Brain pericyte (primary cell): ENCODE data around the gene MED26.

Experiments used
- DNase-seq: peaks from one replicate; pipeline ENCODE4 v3.0.0-alpha.2; 2012; ENCODE audit warnings: low read depth, low spot score

MED26 gene

DNA sequence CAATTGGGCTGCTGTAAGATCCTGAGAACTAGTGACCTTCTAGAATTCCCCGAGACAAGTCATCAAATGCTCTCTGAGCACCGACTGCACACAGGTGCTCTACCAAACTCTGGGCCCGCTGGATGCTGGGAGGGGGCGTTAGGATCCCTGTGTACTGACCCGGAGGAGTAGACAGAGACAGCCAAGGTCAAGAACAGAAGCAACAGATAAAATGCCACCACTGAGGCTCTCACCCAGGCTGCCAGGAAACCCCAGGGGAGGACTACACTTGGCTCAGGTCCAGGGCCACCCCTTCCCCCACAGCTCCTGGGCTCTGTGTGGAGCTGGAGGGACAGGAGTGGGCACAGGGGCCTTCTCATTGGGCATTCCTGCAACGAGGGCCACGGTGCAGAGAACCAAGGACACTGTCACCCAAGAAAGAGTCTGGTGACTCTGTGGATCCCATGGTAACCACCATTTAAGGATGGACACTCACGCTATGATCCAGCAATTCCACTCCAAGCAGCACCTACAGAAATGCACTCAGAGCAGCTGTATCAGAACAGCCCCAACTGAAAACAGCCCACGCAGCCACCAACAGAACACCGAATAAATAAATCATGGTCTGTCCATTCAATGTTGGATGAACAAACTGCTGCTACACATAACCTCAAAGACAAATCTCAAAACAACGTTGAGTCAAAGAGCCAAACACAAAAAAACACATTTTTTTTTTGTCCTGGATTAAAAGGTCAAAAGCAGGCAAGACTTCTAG lies 39.0 kb downstream of the MED26 start:
- no peak for DNase-seq

- DNase-seq, result no peak
Measured at GRCh38 chr19:16587833-16588823, 39.9 kb downstream of the MED26 start.

GRCh38 chr19:16586991-16587832 lies 40.8 kb downstream of the MED26 start:
- DNase-seq, result no peak

GRCh38 chr19:16586477-16586871 lies 41.5 kb downstream of the MED26 start:
- no peak for DNase-seq

- no peak for DNase-seq
Measured at GRCh38 chr19:16585808-16586476, 42.1 kb downstream of the MED26 start.

GRCh38 chr19:16585094-16585801 lies 42.8 kb downstream of the MED26 start:
- DNase-seq, result no peak

GRCh38 chr19:16584248-16585093 lies 43.5 kb downstream of the MED26 start:
- no peak for DNase-seq

- no peak for DNase-seq
Measured at GRCh38 chr19:16582486-16583261, 45.3 kb downstream of the MED26 start.

DNA sequence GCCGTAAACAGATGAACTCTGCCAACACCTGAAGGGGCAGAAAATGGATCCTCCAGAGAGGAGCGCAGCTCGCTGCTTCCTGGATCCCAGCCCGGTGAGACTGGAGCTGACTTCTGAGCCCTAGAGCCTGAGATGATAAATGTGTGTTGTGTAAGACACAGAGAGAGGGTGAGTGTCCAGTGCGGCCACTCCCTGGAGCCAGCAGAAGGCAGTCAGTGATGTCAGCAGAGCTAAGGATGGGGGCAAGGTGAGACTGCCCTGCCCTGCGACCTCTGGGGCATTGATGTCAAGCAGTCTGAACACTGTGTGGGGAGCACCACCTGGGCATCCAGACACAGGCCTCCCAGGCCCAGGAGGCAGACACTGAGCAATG lies 46.0 kb downstream of the MED26 start:
- no peak for DNase-seq

DNA sequence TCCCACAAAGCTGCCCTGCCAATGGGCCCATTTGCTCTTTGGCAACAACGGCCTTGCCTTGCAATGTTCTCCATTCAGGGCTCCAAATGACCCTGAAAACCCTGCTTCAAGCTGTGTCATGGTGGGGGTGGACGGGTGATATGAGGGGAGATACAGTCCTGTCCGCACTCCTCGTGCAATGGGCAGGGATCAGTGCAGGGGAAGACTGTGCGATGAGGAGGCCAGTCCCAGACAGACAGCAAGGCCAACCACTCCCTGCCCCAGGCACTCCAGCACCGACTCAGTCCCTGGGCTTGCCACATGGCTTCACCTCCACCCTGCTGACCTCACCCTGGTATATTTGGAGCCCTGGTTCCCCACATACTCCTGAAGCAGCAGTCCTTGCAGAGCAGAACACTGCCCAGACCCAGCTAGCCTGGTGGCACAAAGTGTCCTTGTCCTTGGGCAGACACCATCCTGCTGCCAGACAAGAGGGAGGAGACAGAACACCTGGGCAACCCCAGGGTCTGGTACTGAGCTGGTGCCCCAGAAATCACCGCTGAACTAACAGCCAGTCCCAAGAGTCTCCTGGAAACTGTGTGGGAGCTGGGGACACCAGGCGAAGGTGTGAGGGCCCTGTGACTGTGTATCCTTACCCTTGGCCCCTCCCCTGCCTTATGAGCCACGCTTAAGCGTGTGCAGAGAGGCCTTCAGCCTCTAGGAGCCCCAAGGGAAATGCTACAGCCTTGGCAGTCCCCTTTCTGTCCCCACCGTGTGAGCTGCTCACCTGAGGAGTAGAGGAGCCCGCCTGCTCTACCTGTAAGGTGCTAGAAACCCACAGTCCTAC lies 46.6 kb downstream of the MED26 start:
- no peak for DNase-seq

GRCh38 chr19:16579381-16579780 lies 48.6 kb downstream of the MED26 start:
- no peak for DNase-seq

GRCh38 chr19:16577531-16577985 lies 50.4 kb downstream of the MED26 start:
- DNase-seq, result no peak

DNA sequence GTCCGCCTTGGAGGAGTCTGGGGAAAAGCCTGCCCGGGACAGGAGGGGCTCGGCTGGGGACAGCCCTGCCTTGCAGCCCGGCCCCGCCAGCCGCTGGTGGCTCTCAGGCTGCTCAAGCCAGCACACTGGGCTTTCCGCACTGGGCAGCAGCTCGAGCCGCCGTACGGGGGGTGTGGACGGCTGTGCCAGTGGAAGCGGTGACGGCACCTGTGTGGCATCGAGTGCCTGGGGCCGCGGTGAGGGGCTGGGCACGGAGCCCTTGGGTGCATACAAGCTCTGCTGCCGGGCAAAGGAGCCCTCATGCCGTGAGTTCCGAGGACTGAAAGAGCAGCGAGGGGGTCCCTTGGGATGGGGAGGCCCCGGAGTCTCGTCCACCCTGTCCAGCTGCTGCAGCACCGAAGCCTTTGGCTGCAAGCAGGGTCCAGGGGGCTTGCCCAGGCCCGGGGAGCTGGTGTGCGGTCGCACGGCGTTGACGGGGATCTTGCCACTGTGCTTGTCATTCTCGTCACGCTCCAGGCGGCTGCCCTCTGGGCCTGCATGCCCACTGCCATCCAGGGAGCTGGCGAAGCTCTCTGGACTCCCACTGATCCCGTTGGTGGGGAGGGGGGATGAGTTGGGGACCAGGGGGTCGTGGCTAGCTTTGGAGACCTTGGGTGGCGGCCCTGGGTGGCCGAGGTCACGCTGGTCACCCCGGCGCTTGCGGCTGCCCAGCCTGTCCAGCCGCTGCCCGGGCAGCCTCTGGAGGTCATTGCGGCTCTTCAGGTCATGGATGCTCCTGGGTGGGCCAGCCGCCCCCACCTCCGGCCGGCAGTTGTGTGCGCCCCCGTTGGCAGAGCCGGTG lies 51.1 kb downstream of the MED26 start:
- DNase-seq, result no peak

GRCh38 chr19:16575861-16576689 lies 51.9 kb downstream of the MED26 start:
- no peak for DNase-seq

GRCh38 chr19:16575282-16575681 lies 52.7 kb downstream of the MED26 start:
- DNase-seq, result no peak

GRCh38 chr19:16573925-16574324 lies 54.1 kb downstream of the MED26 start:
- DNase-seq, result no peak
